Naive B cell (primary cell): Measurements from ENCODE around the gene CD200. TPM values are rescaled to one million over a fixed set of nuclear protein-coding genes. Genes with fewer than 3 reads are reported as not detected.
"Not testable (repeated sequence)": the region's sequence is repeated elsewhere in the genome, so short reads cannot be mapped to it uniquely, and the experiment has no call there.

Experiments used
- ATAC-seq, 2 donors: fragments of 150-1000 bp; cut with Tn5 transposase; 2 replicates each; pipeline ENCODE4 v1.10.0; 2021; ENCODE audit warnings: low read depth in 2 of 2, mild to moderate bottlenecking in 2 of 2, moderate library complexity in 2 of 2
- DNase-seq: peaks from one replicate; pipeline ENCODE4 v3.0.0; 2022
- H3K27ac Mint-ChIP-seq, 6 donors: one replicate each; pipeline ENCODE4 v1.8.0; 2020 to 2022; ENCODE audit warnings: mild to moderate bottlenecking in 6 of 6, mixed read lengths in 6 of 6, moderate library complexity in 5 of 6, inconsistent platforms in 2 of 6
- H3K27me3 Mint-ChIP-seq, 3 donors: one replicate each; pipeline ENCODE4 v1.8.0; 2021 to 2022; ENCODE audit warnings: mixed read lengths in 3 of 3, mild to moderate bottlenecking in 1 of 3
- H3K36me3 Mint-ChIP-seq, 2 donors: one replicate each; pipeline ENCODE4 v1.8.0; 2020 to 2022; ENCODE audit warnings: mixed read lengths in 2 of 2, inconsistent platforms in 1 of 2, mild to moderate bottlenecking in 1 of 2
- H3K4me1 Mint-ChIP-seq, 3 donors: one replicate each; pipeline ENCODE4 v1.8.0; 2020 to 2022; ENCODE audit warnings: mixed read lengths in 3 of 3, inconsistent platforms in 1 of 3, mild to moderate bottlenecking in 1 of 3, moderate library complexity in 1 of 3
- H3K4me3 Mint-ChIP-seq, 8 donors: one replicate each; pipeline ENCODE4 v1.8.0; 2020 to 2022; ENCODE audit warnings: mild to moderate bottlenecking in 8 of 8, mixed read lengths in 8 of 8, moderate library complexity in 8 of 8, inconsistent platforms in 2 of 8
- H3K9me3 Mint-ChIP-seq, 7 donors: one replicate each; pipeline ENCODE4 v1.8.0; 2020 to 2022; ENCODE audit warnings: mixed read lengths in 7 of 7, mild to moderate bottlenecking in 5 of 7, inconsistent platforms in 2 of 7, moderate library complexity in 1 of 7
- polyA plus RNA-seq, 6 donors: library from polyadenylated mRNA; unstranded; fragments of 300-500 nt; fragmentation: Illumina TruSeq; gene quantifications; one replicate each; pipeline ENCODE4 v1.2.3, GENCODE V29; 2021; ENCODE audit warnings: low read depth in 6 of 6

CD200 gene
- polyA plus RNA-seq, 6 donors from 2014 or later: 102 to 329 (median 161) TPM

DNA sequence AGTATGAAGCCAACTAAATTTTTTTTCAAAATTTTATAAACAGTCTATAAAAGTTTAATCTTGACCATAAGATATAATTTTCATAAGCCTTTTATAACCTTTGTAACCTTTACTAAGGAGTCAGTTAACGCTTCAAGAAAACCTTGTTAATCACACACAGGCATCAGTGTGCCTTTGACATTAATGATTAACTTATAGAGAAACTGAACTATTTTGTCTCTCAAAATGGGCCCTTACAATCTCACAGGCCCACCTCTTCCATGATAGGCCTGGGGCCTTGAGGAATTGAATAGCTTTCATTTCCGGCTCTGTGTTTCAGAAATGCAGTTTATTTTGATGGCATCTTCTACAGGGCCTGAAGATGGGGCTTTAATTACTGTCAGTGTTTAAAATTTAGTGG, 70.1 kb downstream of the CD200 start:
- Mint-ChIP-seq H3K36me3 (no peaks in the 10 kb centered on the region), H3K4me3 (no peak overlapping the region), H3K27me3 (no peaks in the 10 kb centered on the region), H3K4me1 (peaks cover 13 to 26% (median 20%) of the 10 kb centered on the region in 3 donors), H3K27ac (no peak overlapping the region), H3K9me3 (no peaks in the 10 kb centered on the region)
- ATAC-seq: no peak
- DNase-seq: no peak

DNA sequence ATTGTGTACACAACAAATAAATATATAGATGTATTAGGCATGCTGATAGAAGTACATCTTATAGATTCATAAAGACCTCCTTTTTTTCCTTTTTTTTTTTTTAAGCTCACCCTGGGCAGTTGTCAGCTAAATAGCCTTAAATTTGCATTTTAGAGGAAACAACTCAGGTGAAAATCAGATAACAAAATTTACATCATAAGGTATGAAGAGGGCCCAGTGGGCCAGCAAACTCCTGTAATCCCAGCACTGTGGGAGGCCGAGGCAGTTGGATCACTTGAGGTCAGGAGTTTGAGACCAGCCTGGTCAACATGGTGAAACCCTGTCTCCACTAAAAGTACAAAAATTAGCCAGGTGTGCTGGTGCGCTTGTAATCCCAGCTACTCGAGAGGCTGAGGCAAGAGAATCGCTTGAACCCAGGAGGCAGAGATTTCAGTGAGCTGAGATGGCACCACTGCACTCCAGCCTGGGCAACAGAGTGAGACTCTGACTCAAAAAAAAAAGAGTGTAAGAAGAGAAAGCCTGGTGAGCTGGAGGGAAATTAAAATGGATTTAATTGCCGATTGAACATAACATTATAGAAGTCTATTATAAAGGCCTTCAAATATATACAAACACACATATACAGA, 72.1 kb downstream of the CD200 start:
- not testable (repeated sequence) for ATAC-seq, H3K27me3 Mint-ChIP-seq, H3K36me3 Mint-ChIP-seq, H3K9me3 Mint-ChIP-seq, DNase-seq
- peak overlapping the region in 1 of 8 donors; percentile 4 for H3K4me3 Mint-ChIP-seq
- peaks cover 20 to 26% (median 25%) of the 10 kb centered on the region in 3 donors for H3K4me1 Mint-ChIP-seq
- H3K27ac Mint-ChIP-seq: peak overlapping the region in 3 of 6 donors; percentile 30 to 93 (median 61)

DNA sequence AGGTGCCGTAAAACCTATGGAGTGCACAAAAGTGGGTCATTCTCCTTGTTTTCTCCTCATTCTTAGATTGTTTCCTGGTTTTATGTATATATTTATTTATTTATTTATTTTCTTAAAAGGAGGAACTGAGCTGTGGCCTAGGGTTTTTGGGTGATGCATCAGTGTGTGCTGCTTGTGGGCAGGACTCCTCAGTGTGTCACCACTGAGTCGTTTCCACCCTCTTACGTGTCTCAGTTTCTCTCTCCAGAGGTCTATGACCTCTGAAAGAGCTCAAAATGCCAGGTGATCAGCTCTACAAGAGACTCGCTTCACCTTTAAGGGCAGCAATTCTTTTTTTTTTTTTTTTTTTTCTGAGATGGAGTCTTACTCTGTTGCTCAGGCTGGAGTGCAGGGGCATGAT, 72.9 kb downstream of the CD200 start:
- Mint-ChIP-seq H3K27ac (peak overlapping the region in 5 of 6 donors; percentile 11 to 93 (median 61)), H3K27me3 (no peaks in the 10 kb centered on the region), H3K36me3 (no peaks in the 10 kb centered on the region), H3K4me1 (peaks cover 20 to 26% (median 25%) of the 10 kb centered on the region in 3 donors), H3K4me3 (no peak overlapping the region), H3K9me3 (no peaks in the 10 kb centered on the region)
- ATAC-seq: peak in 1 of 2 donors; percentile 23
- DNase-seq: no peak

DNA sequence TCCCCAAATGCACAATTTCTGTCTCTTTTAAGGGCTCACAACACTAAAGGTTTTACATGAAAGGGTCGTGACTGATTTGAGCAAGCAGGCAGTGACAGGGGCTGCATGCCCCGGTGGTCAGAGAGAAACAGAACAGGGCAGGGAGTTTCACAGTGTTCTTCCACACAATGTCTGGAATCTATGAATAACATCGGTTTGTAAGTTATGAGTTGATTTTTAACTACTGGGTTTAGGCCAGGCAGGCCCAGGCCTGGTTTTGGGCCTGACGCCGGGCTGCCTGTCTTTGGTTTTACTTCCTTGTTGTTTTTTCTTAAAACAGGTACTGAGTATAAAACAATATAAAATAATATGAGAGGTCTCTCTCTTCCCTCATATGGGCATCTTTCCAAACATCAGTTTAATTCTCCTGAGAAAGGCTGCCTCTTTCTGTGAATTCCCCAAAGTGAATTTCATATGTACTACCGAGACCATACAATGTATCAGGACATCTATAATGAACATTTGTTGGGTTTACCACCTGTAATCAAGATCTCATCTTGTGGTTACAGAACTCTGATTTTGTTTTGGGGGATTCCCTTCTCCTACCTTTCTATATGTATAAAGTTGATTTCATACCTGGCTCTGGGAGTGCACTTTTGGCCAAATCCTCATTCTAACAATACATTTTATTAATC, 74.4 kb downstream of the CD200 start:
- Mint-ChIP-seq H3K9me3 (no peaks in the 10 kb centered on the region), H3K27ac (peak overlapping the region; percentile 80 to 97 (median 94)), H3K36me3 (no peaks in the 10 kb centered on the region), H3K4me1 (peaks cover 26 to 35% (median 30%) of the 10 kb centered on the region in 3 donors), H3K27me3 (no peaks in the 10 kb centered on the region), H3K4me3 (peak overlapping the region in 4 of 8 donors; percentile 9 to 56 (median 30))
- peak; percentile 63 to 71 for ATAC-seq
- no peak for DNase-seq

DNA sequence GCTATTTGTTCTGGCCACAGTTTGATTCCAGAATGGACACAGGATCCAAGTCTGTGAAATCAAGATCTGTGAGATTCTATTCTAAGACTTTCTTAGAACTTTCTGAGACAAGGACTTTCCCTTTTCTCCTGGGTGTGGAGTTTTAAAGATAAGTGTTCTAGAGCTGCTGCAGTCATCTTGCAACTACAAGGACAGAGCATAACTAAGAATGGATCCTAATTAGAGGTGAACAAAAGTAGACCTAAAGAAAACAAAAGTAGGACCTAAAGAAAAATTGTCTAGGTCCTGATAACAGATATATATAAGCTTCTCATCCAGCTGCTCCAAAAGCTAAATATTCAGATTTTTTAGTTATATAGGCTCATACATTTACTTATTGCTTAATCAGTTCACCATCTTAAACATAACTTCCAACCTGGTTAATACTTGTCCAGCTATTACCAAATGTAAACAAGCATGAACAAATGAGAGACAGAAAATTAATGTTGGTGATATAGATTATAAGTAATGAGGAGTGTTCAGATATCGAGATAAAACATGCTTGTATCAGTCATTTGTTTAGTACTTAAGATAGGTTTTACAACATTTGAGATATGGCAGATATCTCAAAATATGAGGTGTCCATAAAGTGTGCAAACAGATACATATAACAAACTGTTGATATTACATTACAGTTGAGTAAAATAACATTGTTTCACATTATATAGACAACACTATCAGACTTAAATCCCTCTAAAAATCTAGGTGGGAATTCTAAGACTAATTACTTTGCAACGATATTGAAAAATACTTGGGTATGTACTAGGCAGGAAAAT, 75.1 kb downstream of the CD200 start:
- no peaks in the 10 kb centered on the region for H3K27me3 Mint-ChIP-seq
- H3K27ac Mint-ChIP-seq: peak overlapping the region; percentile 80 to 97 (median 94)
- no peaks in the 10 kb centered on the region for H3K36me3 Mint-ChIP-seq

DNA sequence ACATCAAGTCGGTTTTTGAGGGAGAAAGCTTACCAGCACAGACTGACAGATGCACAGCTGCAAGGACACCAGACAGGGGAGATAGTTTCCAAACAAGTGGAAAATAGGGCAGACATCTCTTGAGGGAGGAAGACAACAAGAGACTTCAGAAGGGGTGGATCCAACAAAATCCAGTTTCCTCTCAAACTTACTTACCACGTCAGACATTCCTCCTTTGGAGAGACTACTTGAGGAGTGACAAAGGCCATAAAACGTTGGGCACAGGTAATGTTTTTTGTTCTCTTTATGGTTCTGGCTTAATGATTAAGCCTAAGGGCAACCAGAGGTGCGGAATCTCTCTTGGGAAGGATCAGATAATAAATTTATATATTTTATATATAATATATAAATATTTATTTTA, 76.1 kb downstream of the CD200 start:
- Mint-ChIP-seq H3K9me3 (no peaks in the 10 kb centered on the region), H3K4me3 (no peak overlapping the region), H3K27me3 (no peaks in the 10 kb centered on the region), H3K36me3 (no peaks in the 10 kb centered on the region), H3K4me1 (peaks cover 43 to 52% (median 47%) of the 10 kb centered on the region in 3 donors), H3K27ac (peak overlapping the region in 1 of 6 donors; percentile 91)
- ATAC-seq (no peak), DNase-seq (no peak)

More for the DNA sequence above, 75.1 kb downstream of the CD200 start:
- peaks cover 34 to 42% (median 38%) of the 10 kb centered on the region in 3 donors for H3K4me1 Mint-ChIP-seq
- H3K4me3 Mint-ChIP-seq: peak overlapping the region in 2 of 8 donors; percentile 24 to 56
- ATAC-seq (no peak), DNase-seq (no peak)
- H3K9me3 Mint-ChIP-seq: no peaks in the 10 kb centered on the region

DNA sequence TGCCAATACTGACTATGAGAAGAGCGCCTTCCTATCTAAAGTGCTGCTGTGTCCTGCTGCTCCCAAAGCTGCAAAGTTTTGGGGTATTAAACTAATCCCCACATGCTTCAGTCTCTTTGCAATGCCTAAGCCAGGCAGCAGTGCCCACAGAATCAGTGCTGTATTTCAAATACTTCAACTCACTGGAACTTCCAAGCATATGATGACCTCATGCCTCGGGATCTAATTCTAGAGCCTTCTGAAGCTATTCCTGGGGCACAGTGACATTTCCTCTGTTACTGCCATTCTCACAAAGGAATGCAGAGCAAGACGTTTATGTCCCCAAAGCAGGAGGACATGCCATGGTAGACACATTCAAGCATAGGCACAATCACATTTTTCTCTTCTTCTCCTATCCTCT, 78.5 kb downstream of the CD200 start:
- no peaks in the 10 kb centered on the region for H3K27me3 Mint-ChIP-seq
- H3K4me1 Mint-ChIP-seq: peaks cover 39 to 50% (median 46%) of the 10 kb centered on the region in 3 donors
- peaks cover 0 to 7% (median 2%) of the 10 kb centered on the region in 7 donors for H3K9me3 Mint-ChIP-seq
- DNase-seq: no peak
- no peak for ATAC-seq
- H3K27ac Mint-ChIP-seq: peak overlapping the region in 2 of 6 donors; percentile 1 to 30
- no peak overlapping the region for H3K4me3 Mint-ChIP-seq
- H3K36me3 Mint-ChIP-seq: peaks cover 4 to 12% of the 10 kb centered on the region in 2 donors

Other genes starting within 250 kb of the CD200 start
- gene C3orf52, start 246.8 kb upstream of the CD200 start, polyA plus RNA-seq: 1 to 10 TPM in 1 of 6 donors, under 1 TPM in 4, not detected in 1; 0.23 to 1.1 (median 0.61) TPM
- 10 to 100 TPM; 24.3 to 84.9 (median 41.6) TPM for gene GCSAM, start 199.9 kb upstream of the CD200 start, polyA plus RNA-seq
- under 1 TPM in 2 of 6 donors, not detected in 4; 0.34 to 0.98 TPM for gene SLC9C1, start 38.9 kb upstream of the CD200 start, polyA plus RNA-seq
- 100 to 1,000 TPM; 109 to 194 (median 148) TPM for gene BTLA, start 166.3 kb downstream of the CD200 start, polyA plus RNA-seq
- 100 to 1,000 TPM in 2 of 6 donors, 10 to 100 TPM in 4; 64.0 to 104 (median 93.6) TPM for gene ATG3, start 228.8 kb downstream of the CD200 start, polyA plus RNA-seq
- 10 to 100 TPM; 21.2 to 32.2 (median 25.9) TPM for gene SLC35A5, start 228.9 kb downstream of the CD200 start, polyA plus RNA-seq